ENCODE data around the gene DYSF. TPM values are rescaled to one million over a fixed set of nuclear protein-coding genes. Genes with fewer than 3 reads are reported as not detected.

The DYSF gene
- total and polyA plus RNA-seq, 9 donors: 2.3 to 16.5 (median 5.1) TPM

- Histone ChIP-seq H3K4me3 (no peak overlapping the region), H3K27ac (no peak overlapping the region), H3K27me3 (no peaks in the 10 kb centered on the region), H3K36me3 (no peaks in the 10 kb centered on the region), H3K9me3 (no peaks in the 10 kb centered on the region), H3K4me1 (ENCODE audit: insufficient read depth) (no peaks in the 10 kb centered on the region)
- WGBS, 3 donors: 36 to 45% (median 42%) methylated on average over 5 of the region's 5 CpGs
- TF ChIP-seq POLR2A (IDR thresholded peaks at IDR 0.05) (no peak), CTCF (IDR thresholded peaks at IDR 0.05) (no peak), EP300 (IDR thresholded peaks at IDR 0.05) (no peak)
- intact Hi-C loops (cut with DNase I): no loop called here
- no peak for DNase-seq
Observed at GRCh38 chr2:71461304-71461671, 7.9 kb downstream of the DYSF start.

DNA sequence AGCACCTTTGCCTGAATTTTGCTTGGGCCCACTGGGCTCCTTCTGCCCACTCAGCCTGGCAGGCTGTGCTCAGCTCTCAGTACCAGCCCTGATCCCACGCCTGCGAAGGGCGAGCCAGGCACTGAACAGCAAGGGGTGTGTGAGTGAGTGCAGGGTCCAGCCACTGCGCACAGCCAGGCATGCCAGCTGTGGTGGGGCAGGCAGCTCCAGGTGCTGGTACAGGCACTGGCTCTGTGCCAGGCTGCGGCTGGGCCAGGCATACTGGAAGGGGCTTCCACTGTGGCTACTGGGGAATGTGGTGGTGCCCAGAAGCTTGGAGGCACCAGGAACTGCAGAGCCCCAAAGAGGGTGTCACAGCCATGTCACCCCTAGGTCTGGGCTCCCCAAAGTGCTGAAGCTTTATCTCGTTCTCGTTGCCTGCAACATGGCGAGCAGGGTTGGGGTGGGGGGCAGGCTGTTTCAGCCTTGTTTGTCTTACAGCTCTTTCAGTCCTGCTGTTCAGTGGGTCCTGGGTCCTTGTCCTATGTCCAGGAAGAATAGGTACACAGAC is 8.8 kb downstream of the DYSF start:
- intact Hi-C loops (cut with DNase I): no loop called here
- Histone ChIP-seq H3K36me3 (no peaks in the 10 kb centered on the region), H3K4me3 (no peak overlapping the region), H3K9me3 (no peaks in the 10 kb centered on the region), H3K27ac (no peak overlapping the region), H3K27me3 (no peaks in the 10 kb centered on the region), H3K4me1 (ENCODE audit: insufficient read depth) (peaks cover 2% of the 10 kb centered on the region)
- DNase-seq: no peak
- 84 to 96% (median 95%) methylated on average over 4 to 8 of the region's 8 CpGs for WGBS, 3 donors
- TF ChIP-seq POLR2A (IDR thresholded peaks at IDR 0.05) (no peak), EP300 (IDR thresholded peaks at IDR 0.05) (no peak), CTCF (IDR thresholded peaks at IDR 0.05) (no peak)

DNA sequence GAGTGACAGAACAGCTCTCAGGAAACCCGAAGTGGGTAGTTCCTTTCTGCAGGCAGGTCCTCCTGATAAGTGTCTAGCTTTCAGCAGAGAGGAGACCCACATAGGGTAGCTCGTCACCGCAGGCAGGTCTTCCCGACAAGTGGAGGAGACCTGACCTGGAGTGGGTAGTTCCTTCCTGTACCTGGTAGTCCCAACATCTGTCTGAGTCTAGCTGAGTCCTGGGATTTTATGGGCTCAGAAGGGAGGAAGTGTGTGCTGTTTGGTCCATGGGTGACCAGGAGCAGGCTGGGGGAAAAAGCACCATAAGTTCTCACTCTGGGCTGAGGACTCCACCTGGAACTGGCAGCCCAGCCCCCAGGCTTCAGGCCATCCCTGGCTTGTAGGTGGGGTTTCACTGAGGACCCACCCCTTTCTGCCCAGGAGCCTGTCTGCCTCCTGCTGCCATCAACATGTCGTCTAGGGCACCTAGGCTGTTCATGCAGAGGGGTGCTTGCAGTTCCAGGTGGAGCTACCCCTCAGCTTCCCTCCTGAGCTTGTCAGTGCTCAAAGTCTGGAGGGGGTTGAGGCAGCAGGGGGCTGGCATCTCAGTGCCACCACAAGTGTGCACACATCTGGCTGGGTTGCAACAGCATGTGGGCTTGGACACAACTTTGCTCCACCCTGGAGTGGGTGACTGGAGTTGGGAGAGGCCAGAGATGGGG is 9.4 kb downstream of the DYSF start:
- TF ChIP-seq POLR2A (IDR thresholded peaks at IDR 0.05): no peak
- TF ChIP-seq CTCF (IDR thresholded peaks at IDR 0.05): no peak
- TF ChIP-seq EP300 (IDR thresholded peaks at IDR 0.05): no peak
- WGBS, 3 donors: 88 to 96% (median 88%) methylated on average over 5 of the region's 5 CpGs
- Histone ChIP-seq H3K27ac (no peak overlapping the region), H3K36me3 (no peaks in the 10 kb centered on the region), H3K9me3 (no peaks in the 10 kb centered on the region), H3K27me3 (no peaks in the 10 kb centered on the region), H3K4me3 (no peak overlapping the region), H3K4me1 (ENCODE audit: insufficient read depth) (peaks cover 2% of the 10 kb centered on the region)
- no peak for DNase-seq
- intact Hi-C loops (cut with DNase I): no loop called here

GRCh38 chr2:71463342-71463654 is 9.9 kb downstream of the DYSF start:
- Histone ChIP-seq H3K4me3 (no peak overlapping the region), H3K36me3 (no peaks in the 10 kb centered on the region), H3K27me3 (no peaks in the 10 kb centered on the region), H3K9me3 (no peaks in the 10 kb centered on the region), H3K4me1 (ENCODE audit: insufficient read depth) (peaks cover 2% of the 10 kb centered on the region), H3K27ac (no peak overlapping the region)
- intact Hi-C loops (cut with DNase I): no loop called here
- DNase-seq: no peak
- TF ChIP-seq POLR2A (IDR thresholded peaks at IDR 0.05) (no peak), EP300 (IDR thresholded peaks at IDR 0.05) (no peak), CTCF (IDR thresholded peaks at IDR 0.05) (no peak)
- WGBS, 3 donors: 82 to 93% (median 85%) methylated on average over 6 to 7 of the region's 7 CpGs
